SW 1271 (cell line): ENCODE data around the gene TPTE2.
"Not testable (repeated sequence)": the region's sequence is repeated elsewhere in the genome, so short reads cannot be mapped to it uniquely, and the experiment has no call there.

Source experiments
- DNase-seq, 2 experiments: peaks; one replicate each; lab custom pipeline; 2025; lab: John Stamatoyannopoulos, UW

Gene TPTE2

DNA sequence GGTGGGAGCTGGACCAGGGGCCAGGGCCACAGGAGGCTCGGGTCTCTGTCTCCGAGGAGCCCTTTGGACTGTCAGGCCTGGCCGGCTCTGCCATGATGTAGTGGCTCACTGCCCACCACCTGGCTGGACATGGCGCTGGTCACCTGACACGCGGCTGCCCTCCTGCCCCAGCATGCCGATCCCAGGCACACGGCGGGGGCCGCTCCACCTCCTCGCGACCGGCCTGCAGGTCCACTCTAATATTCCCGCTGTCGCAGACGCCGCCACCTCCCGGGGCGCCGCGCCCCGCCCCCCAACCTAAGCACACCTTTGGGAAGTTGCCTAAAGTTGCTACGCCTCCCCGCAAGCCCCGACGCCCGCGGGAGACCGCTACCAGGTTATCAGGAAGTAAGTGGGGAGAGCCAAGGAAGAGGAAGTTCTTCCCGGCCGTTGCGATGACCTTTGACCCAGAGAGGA, at the start of gene TPTE2:
Gene TPTE2 (minus strand): TSS at position 406 of the 456 bp plus-strand sequence. CDS start 58,298 bp downstream, outside the sequence.
- not testable (repeated sequence) for DNase-seq

DNA sequence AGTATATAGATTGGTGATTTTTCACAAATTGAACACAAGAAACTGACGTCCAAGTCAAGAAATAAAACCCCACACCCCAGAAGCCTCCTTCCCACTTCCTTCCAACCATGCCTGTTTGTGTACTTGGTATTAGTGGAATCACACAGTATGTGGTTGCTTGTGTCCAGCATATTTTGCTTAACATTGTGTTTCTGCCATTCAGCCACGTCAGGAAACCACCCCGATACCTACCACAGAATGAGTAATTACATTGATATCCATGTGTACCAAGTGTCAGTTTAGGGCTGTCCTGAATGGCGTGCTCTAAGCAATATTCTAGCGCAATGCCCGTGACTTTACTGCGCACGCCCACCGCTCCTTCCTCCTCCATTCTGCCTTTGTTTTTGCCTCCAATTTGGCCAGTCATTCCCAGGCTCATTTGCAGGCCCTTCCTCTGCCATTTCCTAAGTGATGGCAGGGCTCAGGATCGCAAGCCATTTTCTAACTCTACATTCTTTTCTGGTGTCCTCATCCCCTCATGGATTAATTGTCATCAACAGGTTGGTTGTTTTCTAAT, 46.3 kb upstream of the TPTE2 start:
- DNase-seq = no peak

DNA sequence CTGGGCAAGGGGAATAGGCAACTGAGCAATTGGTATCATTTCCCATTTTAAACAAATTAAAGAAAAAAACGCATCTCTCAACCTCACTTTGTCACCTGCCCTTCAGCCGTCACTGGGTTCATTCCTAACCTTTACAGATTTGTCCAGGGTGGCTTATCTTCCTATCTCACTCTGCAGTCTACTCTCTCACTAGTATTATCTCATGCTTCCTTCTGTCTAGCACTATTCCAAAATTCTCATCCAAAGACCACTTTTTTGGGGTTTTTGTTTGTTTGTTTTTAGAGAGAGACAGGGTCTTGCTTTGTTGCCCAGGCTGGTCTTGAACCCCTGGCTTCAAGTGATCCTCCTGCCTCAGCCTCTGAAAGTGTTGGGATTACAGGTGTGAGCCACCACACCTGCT, 45.4 kb upstream of the TPTE2 start:
- no peak for DNase-seq

DNA sequence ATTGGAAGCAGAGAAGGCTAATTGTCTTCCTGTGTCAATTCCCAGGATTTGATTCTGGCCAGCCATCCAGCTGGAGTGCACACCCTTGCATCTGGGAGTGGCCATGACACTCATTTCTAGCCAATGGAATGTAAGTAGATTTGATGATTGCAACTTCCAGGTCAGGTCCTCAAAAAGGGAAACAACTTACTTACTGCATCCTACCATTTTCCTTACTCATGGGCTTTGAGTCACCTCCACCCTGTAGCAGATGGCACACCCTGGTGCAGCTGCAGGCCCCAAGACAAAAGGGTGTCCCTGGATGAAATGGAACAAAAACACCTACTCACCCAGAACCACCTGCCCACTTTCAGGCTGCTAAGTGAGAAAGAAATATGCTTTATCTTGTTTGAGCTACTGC, 44.8 kb upstream of the TPTE2 start:
- no peak for DNase-seq

DNA sequence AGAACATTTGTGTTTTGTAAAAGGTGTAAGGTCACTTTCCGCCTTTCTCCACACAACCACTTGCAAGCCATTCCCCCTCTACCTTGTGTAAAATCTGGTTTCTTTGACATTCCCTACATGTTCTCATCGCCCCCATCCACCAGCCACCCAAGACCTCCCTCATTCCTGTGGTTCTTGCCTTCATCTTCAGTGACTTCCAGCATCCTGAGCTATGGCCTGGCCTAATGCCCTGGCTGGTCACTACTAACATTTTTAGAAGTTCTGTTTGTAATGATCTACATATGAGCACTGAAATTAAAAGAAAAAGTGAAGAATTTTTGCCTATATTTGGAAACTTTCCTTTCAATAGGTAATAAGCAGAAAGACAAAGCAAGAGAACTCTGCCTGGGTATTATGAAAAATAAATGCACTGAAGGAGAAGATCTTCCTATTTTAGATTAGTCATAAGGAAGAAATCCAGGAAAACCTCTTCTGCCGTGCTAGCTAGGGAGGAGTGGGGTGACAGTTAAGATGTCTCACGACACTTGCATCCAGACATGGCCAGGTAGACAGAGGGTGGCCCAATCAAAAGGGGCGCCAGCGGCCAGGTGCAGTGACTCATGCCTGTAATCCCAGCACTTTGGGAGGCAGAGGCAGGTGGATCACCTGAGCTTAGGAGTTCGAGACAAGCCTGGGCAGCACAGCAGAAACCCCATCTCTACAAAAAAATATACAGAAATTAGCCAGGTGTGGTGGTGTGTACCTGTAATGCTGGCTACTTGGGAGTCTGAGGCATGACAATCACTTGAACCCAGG, 44.0 kb upstream of the TPTE2 start:
- DNase-seq = no peak

DNA sequence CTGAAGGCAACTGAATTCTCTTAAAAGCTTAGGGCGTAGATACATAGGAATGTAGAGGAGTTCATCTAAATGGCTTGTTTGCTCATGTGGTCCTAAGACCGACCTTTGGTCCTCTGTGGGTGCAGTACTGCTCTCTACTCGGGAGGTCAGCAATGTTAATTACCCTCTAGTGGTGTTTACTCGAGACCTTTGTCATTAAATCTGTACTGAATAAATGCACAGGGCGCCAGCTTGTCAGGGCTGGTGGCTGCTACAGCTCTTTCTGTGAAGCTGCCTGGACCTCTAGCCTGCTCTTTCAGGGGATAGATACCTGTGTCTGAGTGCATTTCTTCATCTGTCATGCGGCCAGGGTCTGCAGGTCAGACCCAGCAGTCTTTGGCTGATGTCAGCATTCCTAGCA, 43.0 kb upstream of the TPTE2 start:
- DNase-seq = no peak

DNA sequence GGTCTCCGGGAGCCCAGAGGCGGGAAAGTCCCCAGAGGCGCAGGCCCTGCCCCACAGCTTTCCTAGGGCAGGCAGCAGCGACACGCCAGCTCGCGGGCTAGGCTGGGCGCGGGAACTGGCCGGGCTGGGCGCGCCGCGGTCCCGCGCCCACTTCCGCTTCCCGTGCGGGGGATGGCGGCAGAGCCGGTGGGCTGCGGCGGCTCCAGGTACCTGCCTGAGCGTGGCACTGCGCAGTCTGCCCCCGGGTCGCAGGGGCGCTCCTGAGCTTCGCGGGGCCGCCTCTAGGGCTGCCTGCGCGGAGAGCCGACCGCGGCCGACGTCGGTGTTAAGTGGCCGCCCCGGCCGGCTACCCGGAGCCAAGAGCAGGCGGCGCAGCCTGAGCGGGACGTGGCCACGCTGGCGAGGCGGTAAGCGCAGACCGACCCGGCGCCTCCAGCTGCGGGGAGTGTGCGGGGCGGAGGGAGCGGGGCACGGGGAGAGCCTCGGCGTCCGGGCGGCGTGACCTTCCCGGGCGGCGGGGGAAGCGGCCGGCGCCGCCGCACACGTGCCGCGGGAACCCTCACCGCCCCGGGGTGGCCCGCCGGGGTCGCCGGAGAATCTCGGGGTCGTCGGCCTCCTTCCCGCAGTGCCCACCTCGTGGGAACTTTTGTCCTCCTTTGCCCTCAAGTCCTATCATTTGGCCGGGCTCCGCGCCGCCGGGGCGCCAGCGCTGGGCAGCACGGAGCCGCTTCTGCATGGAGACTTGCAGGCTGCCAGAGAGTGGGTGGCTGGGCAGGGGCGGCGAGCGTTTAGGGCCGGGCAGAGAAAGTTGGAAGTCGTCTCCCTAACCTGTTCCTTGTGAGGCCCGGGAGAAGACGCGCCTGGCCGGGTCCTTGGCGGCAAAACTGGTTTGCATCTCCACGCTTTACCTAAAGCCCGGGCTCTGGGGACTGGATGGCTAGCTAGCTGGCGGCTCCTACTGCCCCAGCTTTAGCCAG, 40.7 kb upstream of the TPTE2 start:
- peak in 1 of 2 experiments; percentile 7 for DNase-seq

DNA sequence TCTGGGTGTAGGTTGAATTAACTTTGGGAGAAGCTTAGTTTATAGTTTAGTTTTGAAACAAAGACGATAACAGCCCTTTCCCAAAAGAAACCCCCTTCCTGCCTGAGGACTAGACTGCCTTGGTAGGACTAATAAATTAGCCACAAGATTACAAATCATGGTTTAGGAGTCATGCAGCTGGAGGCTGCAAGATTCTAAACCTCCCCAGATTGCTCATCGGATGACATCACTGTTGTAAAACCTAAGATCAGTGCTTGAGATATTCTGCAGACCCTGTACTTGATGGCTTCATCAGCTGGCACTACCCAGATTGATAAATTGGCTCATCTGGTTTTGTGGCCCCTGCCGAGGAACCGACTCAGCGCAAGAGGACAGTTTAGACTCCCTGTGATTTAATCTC, 36.2 kb upstream of the TPTE2 start:
- no peak for DNase-seq

DNA sequence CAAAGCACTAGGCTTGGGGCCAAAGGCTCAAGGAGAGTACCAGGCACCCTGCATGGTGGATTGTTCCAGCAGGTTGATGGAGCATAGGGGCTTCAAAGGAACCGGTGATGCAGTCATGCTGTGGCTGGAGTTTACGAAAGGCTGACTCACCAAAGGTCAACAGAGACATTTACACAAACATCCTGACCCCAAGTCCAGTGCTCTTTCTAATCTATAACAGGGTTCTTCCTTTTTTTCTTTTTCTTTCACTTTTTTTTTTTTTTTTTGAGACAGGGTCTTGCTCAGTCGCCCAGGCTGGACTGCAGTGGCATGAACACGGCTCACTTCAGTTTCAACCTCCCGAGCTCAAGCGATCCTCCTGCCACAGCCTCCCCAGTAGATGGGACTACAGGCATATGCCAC, 35.6 kb upstream of the TPTE2 start:
- DNase-seq = no peak

DNA sequence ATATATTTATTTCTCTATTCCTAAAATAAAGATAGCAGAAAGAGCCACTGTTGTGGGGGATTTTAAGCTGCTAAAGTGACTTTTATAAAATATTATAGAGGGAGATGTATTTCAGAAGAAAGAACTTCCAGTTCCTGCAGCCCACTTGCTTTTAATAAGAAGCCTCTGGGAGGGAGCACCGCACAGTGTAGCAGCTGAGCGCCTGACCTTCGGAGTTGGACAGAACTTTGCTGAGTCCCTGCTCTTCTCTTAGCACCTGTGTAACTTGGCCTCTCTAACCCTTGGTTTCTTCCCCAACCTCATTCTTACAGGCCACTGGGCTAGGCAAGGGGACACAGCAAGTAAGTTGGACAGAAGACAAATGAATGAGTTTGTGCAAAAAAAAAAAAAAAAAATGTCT, 34.8 kb upstream of the TPTE2 start:
- DNase-seq = no peak

DNA sequence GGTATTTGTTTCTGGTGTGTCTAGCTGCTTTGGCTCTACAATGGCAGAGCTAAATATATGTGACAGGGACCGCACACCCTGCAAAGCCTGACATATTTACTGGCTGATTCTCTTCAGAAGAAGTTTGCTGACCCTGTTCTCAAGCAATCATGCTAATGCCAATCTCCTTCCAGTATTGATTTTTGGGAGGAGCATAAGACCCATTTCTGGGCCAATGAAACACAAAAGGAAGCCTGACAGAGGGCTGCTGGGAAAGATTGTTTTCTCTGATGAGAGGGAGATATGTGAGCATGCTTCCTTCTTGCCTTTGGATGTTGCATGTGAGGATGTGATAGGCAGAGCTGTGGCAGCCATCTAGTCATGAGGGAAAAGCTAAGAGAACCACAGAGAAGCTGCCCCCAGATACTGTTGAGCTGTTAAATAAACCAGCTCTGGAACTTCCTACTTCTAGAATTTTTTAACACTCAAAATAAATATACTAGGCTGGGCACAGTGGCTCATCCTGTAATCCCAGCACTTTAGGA, 31.4 kb upstream of the TPTE2 start:
- DNase-seq = no peak

DNA sequence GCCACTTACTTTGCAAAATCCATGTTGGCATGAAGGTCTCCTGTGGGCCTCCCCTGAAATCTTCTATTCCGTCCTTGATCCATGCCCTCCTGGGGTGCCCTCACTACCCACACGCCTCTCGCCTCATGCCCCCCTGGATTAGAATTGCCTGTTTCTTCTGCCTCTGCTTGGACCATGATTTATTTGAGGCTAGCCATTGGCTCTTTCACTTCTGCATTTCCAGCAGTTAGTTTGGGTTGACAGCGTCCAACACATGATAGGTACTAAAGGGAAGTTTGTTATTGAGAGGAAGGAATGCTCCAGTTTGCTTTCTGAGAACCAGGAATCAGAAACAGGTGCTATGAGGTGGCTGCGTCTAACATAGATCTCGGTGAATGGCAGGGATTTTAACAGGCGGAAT, 30.5 kb upstream of the TPTE2 start:
- no peak for DNase-seq

DNA sequence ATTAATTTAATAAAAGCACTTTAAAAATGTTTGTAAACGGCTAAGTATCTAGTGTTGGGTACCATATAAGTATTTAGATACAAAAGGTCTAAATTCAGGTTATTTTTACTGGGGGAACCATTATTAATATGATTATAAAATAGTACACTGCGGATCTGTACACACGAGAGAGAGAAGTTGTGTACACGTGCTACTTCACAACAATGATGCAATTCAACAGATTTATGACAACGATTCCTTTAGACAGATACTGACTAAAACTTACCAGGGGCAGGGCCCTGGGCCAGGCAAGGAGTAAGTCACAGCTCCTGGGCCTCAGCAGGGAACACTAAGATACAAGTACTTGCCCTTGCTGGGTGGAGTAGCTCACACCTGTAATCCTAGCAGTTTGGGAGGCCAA, 29.1 kb upstream of the TPTE2 start:
- DNase-seq = no peak

DNA sequence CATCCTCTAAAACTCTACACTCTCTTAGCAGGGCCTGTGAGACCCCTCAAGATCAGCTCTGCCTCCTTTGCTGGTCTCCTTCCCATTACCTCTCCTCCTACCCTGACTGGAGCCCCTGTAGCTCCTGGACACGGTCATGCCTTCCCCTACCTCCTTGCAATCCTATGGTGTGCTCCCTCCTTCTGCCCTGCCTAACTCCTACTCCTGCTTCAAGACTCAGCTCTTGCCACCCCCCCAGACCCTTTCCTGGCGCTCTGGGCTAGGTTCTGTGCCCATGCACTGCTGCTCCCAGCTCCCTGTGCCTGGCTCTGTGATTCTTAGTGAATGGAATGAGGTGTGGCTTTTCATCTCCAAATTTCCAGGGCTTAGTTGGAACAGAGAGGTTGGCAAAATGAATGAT, 28.0 kb upstream of the TPTE2 start:
- DNase-seq = no peak

DNA sequence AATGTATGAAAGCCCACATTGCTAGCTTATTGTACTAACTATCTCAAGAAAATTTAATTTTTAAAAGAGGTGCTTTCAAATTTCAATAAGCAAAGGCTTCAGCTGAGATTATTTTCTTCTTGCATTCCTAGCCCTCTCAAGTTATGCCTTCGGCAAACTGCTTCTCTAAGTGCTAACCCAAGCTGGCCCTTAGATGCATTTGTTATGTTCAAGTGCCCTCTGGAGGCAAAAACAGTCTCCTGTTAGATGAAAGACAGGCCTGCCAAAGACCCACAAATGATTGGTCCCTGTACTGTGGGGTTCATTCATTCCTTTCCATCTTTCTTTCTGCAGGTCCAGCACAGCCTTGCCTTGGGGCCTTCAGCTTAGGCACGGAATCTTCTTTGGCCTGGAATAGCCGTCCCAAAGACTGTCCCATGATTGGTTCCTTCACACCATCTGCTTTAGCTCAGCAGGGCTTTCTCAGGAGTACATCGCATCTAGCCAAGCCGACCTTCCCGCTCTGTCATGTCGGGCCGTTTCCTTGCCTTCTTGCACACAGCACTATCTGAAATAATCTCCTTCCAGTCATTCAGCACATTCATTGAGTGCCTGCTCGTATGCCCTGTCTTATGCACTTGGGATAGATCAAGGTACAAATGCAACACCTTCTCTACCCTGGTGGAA, 26.4 kb upstream of the TPTE2 start:
- DNase-seq = peak in 1 of 2 experiments; percentile 51

DNA sequence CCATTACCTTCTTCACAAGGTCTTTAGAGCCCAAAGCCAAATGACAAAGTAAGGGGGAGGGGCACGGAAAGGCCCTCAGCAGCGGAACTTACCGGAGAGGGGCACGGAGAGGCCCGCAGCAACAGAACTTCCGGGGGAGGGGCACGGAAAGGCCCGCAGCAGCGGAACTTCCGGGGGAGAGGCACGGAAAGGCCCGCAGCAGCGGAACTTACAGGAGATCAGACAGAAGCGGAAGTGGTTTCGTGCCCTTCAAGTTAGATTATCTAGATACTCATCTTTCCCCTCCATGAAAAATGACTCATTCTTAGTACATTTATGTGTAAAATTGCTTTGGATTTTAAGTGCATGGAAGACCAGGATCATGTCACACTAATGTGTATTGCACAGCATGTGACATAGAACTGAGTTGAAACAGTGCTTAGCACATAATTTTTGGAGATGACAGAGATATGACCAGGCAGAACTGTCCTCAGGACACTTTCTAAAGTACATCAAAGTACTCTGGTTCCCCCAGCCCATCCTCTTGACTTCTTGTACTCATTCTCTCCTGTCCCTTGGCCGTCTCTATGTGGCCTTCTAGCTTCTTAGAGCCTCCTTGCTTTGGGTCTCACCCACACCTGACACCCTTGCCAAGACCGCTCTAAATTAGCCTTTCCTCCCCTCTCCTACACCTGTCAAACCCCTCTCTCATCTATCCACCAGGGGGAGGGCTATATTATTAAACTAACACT, 25.7 kb upstream of the TPTE2 start:
- no peak for DNase-seq

DNA sequence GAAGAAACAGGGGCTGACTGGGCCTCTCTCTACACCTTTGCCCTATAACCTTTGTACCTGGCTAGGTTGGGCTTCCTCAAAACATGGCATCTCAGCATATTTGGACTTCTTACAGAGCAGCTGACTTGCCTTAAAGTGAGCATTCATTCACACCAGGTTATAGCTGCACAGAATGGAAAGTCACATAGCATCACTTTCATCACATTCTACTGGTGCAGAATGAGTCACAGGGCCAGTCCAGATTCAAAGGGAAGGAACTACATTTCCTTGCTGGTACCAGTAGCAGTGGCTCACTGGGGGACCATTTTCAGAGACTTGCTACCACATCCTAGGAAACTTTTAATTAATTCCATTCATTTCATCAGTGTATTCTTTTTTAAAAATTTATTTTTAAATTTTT, 20.3 kb upstream of the TPTE2 start:
- DNase-seq = no peak

DNA sequence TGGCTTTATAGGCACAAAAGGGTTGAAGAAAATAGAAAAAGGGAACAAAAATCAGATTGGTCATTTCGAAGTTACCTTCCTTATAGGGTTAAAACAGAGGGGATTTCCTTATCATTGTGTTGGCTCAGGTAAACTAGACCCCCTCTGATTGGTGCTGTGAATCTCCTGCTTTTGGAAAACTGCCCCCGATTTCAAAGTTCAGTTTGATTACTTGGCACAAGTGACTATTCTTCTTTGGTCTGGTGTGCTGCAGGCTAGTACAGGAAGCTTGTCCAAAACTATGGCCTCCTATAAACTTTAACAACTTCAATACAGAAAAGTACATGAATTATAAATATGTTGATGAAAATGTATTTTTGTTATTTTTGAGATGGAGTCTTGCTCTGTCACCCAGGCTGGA, 13.9 kb upstream of the TPTE2 start:
- DNase-seq = no peak

DNA sequence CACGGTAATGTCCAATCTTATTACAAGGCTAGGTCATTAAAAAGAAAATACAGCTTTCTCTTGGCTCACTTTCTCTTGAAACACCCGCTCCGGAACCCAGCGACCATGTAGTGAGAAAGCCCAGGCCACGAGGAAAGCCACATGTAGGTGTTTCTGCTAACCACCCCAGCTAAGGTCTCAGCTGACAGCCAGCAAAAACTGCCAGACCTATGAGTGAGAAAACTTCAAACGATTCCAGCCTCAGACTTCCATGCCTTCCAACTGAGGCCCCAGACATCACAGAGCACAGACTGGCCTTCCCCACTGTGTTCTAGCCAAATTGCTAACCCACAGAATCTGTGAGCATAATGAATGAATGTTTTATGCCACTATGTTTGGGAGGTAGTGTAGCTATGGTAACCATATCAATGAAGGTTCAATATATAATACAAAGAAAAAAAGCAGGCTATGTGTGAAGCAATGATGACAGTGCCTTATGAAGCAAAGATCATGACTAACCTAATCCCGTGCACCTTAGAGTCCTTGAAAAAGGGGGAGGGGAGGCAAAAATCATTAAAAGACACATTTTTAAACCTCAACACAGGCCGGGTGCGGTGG, 11.9 kb upstream of the TPTE2 start:
- no peak for DNase-seq

DNA sequence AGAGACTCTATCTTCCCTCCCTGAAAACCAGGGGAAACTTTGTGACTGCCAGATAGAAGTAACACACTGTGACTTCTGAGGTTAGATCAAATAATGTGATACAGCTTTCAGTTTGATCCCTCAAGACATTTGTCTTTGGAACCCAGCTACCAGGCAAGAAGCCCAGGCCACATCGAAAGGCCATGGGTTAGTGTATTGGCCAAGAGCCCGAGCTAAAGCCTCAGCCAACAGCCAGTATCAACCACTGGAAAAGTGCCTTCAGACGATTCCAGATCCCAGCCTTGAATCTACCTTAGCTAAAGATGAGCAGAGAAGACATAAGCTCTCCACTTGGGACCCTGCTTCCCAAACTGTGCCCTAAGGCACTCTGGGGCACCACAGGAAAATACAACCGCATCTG, 10.9 kb upstream of the TPTE2 start:
- DNase-seq = no peak
